Tibial nerve (tissue), 3 donors: ENCODE measurements around the gene MATN3.

Source experiments
- CTCF ChIP-seq, 5 experiments: fragments of 200-600 bp in 3 of 5; fragments of 450-650 bp in 2 of 5; sonication (generic) in 3 of 5; IDR thresholded peaks; one replicate each; pipeline ENCODE4 v1.5.1; 2016 to 2019; ENCODE audit warnings: antibody characterized with exemption in 5 of 5, mild to moderate bottlenecking in 3 of 5, moderate library complexity in 2 of 5
- POLR2A ChIP-seq, 2 donors: fragments of 450-650 bp; IDR thresholded peaks; one replicate each; pipeline ENCODE4 v1.6.1; 2017; ENCODE audit warnings: antibody characterized with exemption in 2 of 2, mild to moderate bottlenecking in 2 of 2, moderate library complexity in 2 of 2

DNA sequence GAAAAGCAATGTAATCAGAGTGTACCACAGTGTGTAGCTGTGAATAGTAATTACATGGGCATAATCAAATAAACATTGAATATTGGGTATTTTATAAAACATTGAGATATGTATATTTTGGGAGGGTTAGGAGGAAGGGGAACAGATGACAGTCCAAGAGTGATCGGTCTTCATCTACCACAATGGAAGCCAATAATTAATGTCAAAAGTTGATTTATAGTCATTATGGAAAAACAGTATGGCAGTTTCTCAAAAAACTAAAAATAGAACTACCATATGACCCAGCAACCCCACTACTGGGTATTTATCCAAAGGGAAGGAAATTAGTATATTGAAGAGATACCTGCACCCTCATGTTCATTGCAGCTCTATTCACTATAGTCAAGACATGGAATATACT, 44.8 kb upstream of the MATN3 start:
- TF ChIP-seq CTCF (IDR thresholded peaks at IDR 0.05) (no peak), POLR2A (IDR thresholded peaks at IDR 0.05) (no peak)
